ENCODE measurements around the gene HES3.
"Not testable (repeated sequence)": the region's sequence is repeated elsewhere in the genome, so short reads cannot be mapped to it uniquely, and the experiment has no call there.

The HES3 gene

DNA sequence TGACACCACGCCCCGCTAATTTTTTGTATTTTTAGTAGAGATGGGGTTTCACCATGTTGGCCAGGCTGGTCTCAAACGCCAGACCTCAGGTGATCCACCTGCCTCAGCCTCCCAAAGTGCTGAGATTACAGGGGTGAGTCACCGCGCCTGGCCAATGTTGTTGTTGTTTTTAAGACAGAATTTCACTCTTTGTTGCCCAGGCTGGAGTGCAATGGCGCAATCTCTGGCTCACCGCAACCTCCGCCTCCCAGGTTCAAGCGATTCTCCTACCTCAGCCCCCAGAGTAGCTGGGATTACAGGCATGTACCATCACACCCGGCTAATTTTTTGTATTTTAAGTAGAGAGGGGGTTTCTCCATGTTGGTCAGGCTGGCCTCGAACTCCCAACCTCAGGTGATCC lies 24.3 kb upstream of the HES3 start:
- not testable (repeated sequence) for DNase-seq

DNA sequence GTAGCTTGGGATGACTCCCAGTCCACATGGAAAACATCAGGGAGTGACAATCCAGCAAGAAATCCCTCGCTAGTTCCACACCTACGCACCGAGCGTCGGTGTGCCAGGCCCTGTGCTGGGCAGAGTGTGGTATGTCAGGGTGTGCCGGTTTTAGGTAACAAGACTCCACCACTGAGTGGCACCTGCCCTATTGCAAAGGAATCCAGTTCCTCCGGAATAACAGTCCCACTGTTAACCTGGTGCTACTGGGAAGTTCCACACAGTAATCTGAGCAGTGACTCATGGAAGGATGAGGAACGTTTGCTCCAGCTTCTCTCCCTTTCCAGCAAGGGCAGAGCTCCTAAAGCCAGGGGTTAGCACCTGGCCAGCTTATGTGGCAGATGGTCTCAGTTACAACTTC lies 23.7 kb upstream of the HES3 start:
- DNase-seq: no peak

GRCh38 chr1:6221210-6221784 lies 22.7 kb upstream of the HES3 start:
- DNase-seq: no peak

- DNase-seq: no peak
Observed at GRCh38 chr1:6222636-6223035, 21.3 kb upstream of the HES3 start.

GRCh38 chr1:6223617-6224016 lies 20.4 kb upstream of the HES3 start:
- no peak for DNase-seq

DNA sequence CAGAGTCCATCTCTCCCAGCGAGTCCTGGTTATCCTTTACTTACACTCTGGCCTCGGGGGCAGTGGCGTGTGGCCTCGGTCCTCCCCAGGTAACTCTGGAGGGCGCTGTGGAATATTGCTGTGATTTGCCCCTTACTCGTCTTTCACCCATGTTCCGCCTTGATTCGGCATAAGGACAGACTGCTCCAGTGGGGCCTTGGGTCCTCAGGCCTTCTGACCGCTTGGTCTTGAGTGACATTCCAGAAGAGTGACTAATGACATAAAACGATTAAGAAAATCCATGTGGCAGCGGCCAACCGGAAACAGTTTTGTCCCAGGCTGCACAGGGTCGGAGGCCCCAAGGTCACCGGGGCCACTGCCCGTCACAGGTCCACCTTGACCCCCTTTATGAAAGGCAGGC lies 19.3 kb upstream of the HES3 start:
- no peak for DNase-seq

- no peak for DNase-seq
Observed at GRCh38 chr1:6225651-6226050, 18.3 kb upstream of the HES3 start.

GRCh38 chr1:6233376-6233775 lies 10.6 kb upstream of the HES3 start:
- no peak for DNase-seq

DNA sequence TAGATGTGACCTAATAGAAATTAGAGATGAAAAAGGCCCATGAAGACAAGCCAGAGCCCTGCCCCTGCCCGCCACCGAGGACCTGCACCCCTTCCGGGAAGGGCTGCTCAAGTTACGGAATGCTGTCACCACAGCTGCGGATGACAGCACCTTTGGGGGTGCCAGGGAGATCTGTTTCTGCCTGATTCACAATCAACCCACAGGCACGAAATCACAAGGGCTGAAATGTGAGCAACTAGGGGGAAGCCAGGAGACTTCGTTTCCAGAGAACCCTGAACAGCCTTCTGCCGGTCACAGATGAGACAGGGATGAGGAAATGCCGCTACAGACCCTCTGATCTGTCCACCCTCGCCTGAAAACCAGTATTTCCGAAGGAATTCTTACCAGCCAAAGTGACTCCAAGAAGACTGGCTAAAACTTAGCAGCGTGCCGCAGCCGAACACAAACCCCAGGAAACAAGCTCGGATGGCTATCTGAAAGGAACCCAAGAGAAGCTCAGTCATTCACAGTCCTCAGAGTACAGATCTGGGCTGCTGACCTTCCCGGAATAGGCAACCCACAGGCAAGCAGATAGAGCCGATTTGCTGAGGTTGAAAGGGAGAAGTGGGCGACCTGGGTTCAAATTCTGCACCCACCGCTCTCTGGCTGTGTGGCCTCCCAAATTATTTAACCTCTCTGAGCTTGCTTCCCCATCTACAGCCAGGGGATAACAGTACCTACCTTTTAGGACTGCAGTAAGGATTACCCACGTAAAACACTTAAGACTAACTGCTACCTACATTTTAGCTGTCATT lies 9.3 kb upstream of the HES3 start:
- DNase-seq: no peak

DNA sequence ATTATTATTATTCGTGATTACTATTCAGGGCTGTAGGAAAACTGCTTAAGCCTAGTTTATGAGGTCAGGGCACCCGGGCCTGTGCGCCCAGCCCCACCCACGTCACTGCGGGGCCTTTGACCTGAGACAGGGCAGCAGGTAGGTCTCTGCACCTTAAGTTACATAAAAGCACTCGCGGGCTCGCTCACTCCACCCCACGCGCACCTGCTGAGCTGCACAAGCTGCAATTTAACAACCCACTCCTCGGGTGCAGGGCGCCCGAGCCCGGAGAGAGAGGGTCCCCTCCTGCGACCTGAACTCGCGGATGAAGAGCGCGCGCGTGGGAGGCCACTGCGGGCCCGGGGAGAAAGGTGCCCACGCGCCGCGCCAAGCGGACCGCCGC lies 8.7 kb upstream of the HES3 start:
- DNase-seq: no peak

DNA sequence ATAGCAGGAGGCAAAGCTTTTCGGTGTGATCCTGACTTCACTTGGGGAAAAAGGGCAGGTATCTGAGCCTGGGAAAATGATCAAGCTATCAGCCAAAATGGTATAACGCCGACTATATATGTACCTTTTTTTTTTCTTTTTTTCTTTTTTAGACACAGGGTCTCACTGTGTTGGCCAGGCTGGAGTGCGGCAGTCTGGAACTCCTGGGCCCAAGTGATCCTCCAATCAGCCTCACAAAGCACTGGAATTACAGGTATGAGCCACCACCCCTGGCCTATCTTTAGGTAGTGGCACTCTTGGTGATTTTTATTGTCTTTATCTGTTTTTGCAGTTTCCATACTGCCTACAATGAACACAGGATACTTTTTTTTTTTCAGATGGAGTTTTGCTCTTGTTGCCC lies 6.9 kb upstream of the HES3 start:
- no peak for DNase-seq

DNA sequence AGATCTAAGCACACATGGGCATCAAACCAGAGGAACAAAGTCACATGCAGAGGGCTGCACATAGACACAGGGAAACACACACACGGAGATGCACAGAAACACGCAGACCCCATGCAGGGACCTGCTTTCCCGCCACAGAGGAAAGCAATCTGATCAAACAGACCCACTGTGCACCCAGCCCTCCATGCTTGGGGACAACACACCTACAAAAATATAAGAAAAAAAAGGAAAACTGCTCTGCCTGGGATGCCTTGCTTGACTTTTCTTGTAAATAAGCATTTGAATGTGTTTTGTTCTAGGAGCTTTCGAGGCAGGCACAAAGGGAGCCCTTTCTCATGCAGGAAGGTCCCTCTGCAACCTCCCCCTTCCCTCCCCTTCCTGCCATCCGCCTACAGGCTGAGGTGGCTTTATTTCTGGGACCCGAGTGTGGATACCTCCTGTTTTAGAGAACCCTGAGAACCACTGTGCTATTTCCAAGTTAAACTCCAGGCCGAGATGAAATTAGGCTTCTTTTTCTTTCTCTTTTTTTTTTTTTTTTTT lies 4.7 kb upstream of the HES3 start:
- DNase-seq: no peak

DNA sequence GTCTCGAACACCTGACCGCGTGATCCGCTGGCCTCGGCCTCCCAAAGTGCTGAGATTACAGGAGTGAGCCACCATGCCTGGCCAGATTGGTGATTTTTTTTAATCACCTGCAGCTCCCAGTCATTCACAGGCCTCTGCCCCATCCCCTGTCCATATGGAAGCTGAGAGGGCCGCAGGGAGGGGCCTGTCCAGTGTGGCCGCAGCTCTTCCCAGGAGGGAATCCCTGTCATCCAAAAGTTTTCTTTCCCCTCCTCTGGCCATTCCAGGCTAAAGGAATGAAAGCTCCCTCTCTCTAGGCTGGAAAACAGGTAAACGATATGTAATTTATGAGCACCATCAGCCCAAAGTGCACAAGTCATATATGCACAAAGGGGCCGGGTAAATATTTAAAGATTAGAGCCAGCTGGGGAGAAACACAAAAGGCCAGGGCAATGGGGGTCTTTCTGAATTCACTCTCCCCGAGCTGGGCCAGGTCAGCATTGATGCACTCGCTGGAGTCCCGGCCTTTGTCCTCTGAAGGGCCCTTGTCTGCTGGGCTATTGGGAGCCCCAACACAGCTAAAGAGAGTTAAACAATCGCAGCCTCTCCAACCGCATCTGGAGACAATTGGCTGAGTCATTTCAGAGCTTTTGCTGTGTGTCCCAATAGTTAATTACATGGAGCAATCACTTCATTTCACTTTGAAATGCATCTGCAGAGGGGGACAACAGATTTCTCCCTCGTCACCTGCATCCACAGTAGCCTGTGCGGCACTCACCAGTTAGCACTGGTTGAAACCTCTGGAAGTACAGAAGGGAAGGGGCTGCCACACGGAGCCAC lies 3.8 kb upstream of the HES3 start:
- no peak for DNase-seq

GRCh38 chr1:6241107-6241886 lies 2.7 kb upstream of the HES3 start:
- DNase-seq: no peak

- no peak for DNase-seq
Observed at GRCh38 chr1:6241887-6242740, 1.9 kb upstream of the HES3 start.

- no peak for DNase-seq
Observed at GRCh38 chr1:6243053-6243834, 735 bp upstream of the HES3 start.

GRCh38 chr1:6244401-6245049 lies 546 bp downstream of the HES3 start:
- DNase-seq: no peak

DNA sequence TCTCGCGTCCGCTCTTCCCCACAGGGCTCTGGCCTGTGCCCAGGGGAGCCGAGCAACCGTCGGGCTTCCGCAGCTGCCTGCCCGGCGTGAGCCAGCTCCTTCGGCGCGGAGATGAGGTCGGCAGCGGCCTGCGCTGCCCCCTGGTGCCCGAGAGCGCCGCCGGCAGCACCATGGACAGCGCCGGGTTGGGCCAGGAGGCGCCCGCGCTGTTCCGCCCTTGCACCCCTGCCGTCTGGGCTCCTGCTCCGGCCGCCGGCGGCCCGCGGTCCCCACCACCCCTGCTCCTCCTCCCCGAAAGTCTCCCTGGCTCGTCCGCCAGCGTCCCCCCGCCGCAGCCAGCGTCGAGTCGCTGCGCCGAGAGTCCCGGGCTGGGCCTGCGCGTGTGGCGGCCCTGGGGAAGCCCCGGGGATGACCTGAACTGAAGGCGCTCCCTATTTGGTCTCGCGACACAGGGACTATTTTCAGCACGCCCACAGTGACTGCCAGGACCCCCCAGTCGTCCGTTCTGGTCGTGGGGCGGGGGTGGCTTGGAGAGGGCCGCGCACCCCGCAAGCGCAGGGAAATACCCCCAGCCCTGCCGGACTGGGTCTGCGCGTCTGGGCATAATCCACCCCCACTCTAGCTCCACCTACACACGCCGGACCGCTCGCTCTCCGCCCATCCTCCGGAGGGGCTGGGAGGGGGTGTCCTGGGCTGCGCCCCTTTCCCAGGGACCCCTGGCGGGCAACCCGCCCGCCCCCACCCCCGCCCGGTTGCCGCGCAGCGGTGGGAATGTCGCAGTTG lies 1.3 kb downstream of the HES3 start:
- DNase-seq: peak; percentile 78

DNA sequence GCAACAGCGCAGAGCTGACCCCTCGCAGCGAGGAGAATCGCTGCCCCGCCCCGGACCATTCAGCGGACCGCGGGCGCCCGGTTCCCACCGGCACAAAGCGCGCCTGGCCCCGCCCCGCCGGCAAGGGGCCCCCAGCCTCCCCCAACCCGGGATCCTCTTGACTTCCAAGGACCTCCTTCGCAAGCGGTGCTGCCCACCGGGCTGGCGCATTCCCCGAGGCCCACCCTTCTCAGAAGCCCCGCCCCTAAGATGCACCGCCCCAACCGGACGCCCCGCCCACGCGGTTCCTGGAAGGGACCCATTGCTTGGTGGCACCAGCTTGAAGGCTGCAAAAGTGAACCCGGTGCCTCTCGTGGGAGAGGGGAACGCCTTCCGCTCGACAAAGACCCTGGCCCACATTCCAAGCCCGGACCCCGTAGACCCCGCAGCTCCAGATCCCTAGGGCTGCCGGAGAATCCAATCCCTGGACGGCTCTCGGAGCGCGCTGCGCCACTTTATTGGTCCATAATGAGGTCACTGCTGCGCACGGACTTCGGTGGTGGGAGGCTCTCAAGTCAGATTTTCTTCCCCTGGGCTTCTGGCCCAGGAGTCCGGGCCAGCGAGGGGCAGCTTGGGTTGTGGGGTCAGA lies 2.0 kb downstream of the HES3 start:
- DNase-seq: peak; percentile 37

All from activated CD4-positive, alpha-beta T cell treated with anti-CD3 and anti-CD28 coated beads, Interleukin-2, amount 50 U/mL, for 1 hour (primary cell).